GM18909 (cell line): Measurements from ENCODE around the gene TFF2.

ENCODE experiments used
- ATAC-seq: cut with Tn5 transposase; IDR thresholded peaks from one replicate; pipeline ENCODE4 v1.9.1; 2021; ENCODE audit warnings: mild to moderate bottlenecking; ENCODE audit not compliant: unreplicated experiment, poor library complexity

Gene TFF2

DNA sequence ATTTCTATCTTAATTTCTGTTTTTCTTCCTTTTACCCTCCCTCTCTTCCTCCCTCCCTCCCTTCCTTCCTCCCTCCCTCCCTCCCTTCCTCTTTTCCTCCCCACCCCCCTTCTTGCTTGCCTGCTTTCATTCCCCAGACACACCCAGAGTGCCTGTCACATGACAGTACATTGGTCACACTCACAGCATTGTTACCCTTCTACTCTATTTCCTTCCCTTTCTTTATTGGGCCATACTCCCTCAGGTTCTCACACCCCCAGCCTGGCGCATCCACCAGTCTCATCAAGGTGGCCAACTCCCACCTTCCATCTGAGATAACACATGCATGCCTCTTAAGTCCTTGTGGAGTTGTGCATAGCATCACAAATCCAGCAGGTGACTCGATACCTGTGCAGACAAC, 34.2 kb upstream of the TFF2 start:
- ATAC-seq: no peak

DNA sequence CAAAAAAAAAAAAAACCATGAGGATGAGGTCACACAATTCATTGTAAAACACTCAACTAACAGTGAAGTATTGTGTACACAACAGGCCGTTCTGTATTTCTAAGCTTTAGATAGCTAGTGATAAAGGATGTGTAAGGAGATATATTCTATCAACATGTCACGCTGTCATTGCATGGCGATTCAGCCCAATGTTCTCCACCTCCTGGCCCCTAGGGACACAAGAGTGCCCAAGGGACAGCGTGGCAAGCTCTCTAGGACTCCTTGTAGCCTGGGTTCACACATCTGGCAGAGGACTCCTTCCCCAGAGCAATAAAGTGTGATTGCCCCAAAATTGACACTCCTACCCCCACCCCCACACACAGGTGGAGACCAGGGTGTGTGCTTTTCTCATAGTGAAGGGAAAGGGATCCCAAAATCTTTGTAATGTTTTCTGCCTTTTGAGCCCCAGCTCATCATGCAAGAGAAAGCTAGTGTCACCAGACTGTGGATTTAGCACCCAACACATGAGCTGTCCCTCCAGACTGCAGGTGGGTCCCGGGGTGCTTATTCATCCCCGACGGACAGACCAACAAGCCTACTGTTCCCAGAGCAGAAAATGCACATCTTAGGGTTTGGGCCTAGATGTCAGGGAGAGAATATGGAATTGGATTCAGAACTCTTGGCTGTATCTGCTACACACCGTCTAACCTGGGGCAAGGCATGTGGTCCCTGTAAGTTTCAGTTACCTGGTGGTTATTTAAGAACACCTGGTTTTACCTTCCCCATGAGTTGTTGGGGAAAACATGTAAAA, 33.6 kb upstream of the TFF2 start:
- ATAC-seq: no peak

DNA sequence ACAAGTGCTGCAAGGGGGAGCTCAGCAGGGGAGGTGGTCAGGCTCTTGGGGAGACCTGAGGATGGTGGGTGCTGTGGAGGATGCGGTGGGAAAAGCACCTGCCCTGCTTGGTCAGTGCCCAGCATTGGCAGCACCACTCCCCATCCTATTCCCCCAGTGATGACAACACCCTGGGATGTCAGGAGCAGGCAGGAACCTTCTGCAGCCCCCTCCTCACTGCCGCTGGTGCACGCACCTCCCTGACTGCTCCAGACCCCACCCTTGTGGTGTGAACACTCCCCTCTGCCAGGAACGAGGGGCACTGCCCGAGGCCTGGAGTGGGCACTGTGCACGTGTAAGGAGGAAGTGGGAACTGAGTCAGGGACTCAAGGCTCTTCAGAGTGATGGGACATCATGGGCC, 32.5 kb upstream of the TFF2 start:
- no peak for ATAC-seq

DNA sequence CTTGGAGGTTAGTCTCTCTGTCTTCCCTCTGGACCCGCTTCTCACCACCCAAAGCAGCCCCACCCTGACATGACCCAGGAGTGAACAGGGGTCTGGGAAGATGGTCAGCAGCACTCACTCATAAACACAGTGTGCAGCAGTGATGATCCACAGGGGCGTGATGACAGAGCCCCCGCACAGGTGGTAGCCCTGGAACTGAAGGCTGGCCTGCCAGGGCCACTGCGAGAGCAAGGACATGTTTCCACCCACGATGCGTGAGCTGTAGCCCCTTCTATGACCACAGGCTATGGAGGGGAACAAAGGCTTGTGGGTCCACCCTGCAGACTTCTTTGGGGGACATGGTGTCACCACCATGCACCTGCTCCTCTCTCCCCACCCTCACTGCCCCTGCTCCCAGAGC, 32.1 kb upstream of the TFF2 start:
- ATAC-seq: no peak

DNA sequence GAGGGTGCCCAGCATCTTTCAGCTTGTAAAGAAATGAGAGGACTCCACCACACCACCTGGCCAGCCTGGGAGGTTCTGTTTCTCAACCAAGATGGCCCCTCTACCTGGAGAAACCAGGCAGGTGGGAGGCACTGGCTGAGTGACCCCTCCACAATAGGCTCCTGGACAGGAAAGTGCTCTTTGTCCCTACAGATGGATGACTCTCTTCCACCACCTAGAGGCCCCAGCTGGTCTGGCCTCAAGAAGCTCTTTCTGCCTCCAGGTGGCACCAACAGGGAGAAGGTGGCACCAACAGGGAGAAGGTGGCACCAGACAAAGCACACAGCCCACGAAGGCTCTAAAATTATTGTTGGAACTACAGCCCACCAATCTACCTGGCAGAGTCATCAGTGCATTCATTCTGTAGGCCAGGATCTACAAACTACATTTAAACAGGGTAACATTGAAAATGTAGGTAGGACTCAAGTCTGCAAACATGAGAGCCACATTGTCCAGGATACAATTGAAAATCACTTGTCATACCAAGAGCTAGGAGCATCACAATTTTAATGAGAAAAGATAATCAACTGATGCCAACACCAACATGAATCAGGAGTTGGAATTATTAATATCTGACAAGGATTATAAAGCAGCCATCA, 30.7 kb upstream of the TFF2 start:
- ATAC-seq: no peak

DNA sequence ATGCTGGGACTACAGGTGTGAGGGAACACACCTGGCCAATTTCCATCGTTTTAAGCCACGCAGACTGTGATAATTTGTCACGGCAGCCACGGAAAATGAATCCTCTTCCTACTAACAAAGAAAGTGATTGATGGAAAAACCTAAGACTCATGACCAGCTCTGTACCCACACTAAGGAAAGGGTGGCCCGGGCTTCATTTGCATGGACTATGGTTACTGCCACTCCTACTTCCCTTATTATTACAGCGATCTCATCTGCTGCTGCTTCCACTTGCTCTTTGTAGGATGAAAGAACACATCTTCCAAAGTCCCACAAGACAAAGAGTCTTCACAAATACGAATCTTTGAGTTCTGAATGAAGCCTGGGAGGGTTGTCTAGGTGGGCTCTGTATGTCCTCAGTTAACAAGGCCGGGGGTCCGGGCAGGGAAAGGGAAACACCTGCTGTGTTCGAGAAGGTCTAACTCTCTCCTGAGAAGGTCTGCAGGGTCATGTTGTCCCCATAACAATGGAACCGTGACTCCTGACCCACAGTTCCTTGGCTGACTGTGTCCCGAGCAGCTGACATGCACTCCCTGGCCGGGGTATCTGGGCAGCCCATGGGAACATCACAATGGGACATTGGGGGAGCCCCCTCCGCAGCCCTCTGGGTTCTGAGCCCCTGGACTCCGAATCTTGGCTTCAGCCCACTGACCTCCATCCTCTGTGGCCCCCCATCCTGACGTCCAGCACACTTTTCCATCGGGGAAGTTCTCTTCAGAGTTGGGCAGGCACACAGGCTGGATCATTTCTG, 28.8 kb upstream of the TFF2 start:
- ATAC-seq: no peak

DNA sequence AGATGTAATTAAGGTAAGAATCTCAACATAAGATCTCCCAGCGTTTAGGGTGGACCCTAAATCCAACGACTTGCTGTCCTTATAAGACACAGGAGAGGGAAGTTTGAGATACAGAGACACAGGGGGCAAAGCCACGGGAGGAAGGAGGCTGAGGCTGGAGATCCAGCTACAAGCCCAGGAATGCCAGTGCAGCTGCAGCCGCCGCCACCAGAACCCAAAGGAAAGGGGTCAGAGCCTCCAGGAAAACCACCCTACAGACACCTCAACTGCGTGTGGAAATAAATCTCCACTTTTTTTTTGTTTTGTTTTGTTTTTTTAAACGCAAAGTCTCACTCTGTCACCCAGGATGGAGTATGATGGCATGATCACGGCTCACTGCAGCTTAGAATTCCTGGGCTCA, 27.6 kb upstream of the TFF2 start:
- ATAC-seq: no peak

DNA sequence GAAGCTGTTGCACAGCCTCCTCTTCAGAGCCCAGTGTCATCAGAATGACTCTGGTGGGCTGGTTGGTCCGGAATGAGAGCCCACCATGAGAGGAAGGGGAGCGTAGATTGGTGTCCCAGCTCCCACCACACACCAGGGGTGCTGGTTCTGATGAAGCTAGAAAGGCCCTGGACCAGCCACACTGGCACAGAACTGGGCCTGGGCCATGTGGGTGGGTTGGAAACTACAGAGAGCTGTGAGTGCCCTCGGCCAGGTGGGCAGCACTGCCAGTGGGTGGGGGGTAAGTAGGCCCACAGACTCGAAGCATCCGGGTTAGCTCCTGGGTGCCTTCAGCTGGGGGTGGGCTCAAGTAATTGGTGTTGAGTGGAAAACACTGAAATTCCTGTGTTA, 27.2 kb upstream of the TFF2 start:
- no peak for ATAC-seq

DNA sequence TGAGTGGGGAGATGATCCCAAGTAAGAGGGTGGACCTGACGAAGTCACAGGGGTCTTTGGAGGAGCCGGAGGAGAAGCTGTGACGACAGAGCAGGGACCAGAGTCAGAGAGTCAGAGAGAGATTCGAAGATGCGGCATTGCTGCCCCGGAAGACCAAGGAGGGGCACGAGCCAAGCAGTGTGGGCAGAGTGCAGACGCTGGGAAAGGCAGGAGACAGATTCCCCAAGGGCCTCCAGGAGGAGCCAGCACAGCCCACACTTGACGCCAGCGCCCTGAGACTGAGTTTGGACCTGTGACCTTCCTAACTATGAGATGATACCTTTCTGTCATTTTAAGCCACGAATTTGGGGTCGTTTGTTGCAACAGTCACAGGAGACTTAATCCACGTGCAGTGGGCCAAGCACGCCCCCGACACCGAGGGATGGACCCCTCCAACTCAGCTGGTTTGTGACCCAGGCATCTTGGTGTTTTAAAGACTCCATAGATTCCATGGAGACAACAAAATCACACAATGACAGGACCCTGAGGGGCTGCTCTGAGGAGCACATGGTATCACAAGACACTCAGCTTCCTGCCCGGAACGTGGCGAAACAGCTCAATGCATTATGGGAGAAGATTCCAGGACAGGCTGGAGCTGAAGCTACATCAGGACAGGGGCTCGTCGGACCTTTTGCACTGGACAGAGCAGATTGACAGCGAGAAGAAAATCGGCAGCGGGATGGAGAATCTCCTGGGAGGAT, 26.6 kb upstream of the TFF2 start:
- ATAC-seq: no peak

DNA sequence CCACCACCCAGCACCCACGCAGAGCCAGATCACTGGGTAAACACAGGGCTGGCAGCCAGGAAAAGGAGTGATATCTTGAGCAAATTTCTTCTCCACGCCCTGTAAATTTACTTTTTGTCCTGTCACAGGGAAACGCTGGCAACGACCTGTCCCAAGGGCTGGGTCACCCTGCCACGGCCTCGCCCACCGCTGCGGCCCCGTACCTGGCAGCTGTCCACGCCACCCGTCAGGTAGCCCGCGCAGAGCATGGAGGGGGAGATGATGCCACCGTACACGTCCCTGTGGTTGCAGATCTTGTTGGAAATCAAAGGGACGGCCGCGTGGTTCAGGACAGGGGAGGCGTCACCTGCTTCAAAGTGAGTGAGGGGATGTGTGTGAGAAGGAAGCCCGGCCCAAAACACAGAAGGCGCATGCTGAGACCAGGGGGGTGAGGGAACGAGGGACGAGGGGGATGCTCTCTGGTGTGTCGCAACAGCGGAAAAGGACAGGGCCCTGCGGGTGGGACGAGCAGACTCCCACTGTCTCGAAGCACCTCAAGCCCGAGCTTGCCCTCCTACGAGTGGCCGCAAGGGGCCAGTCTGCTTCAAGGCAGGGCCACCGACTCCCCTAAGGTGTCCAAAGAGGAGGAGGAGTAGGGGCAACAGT, 25.7 kb upstream of the TFF2 start:
- ATAC-seq: no peak

DNA sequence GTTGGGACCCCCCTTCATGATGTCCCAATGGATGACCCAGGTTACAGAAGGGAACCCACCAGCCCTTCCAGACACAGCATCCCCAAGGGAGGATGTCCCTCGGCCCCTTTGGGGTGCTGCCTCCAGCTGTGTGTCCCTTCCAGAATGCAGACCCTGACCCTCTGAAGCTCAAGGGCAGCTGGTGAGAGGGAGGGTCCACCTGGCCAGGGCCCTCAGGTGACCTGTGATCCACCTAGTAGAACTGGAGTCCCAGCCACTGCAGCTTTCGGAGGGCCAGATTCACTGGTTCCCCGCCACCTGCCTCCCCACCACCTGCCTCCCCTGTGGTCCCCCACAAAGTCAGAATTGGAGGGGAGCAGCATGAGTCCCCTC, 25.2 kb upstream of the TFF2 start:
- no peak for ATAC-seq

DNA sequence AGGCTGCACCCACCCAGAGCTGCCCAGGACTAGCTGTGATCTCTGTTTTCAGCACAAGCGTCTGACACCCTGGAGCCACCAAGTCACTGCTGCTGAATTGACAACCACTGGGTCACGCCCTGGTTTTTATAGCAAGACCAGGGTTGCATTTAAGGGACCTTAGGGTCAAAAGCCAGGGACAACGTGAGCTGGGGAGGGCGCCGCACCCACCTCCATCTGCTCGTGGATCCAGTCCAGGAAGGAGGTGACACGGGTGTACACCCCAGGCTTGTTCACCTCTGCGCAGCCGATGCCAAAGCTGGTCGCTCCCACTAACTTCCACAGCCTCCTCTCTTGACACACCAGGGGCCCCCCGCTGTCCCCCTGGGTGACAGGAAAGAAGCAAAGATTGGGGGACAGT, 24.7 kb upstream of the TFF2 start:
- no peak for ATAC-seq

DNA sequence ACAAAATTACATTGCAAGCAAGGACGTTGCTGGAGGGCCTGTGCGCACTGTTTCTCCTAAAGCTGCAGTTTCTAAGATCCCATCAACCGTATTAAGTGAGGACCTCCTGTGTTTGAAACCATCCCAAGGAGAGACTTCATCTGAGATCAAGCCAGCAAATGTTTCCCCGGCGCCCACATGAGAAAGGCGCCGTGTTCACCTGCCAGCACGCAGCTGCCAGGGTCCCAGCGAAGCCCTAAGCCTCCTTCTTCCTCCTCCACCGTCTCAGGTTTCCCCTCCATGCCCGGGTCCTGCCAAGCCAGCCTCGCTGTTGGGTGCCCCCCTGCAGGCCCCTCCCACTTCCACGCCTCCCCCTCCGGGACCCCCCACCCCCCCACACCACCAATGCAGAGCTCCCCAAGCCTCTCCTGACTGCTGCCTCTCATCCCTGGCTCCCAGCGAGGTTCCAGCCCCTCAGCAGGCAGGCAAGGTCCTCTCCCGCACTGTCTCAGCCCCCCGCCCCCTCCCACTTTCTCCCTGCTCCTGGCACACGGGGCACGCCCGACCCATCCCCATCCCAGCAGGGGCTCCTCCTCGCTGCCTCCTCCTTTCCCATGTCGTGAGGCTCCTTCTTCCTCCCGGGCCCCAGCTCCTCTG, 24.2 kb upstream of the TFF2 start:
- ATAC-seq: no peak

DNA sequence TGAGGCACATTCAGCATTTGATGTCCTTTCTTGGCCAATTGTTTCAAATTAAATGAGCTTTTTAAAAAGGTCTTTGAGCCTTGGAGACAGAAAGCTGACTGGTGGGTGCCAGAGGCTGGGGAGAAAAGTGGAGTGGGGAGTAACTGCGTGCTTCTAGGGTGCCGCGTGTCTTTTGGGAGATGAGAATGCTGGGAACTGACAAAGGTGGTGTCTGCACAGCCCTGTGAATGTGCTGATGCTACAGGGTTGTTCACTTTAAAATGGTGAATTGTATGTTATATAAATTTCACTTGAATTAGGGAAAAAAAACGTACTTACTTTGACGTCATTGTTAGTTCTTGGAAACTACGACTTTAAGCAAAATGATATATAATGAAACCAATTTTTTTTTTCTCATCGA, 23.7 kb upstream of the TFF2 start:
- ATAC-seq: no peak

DNA sequence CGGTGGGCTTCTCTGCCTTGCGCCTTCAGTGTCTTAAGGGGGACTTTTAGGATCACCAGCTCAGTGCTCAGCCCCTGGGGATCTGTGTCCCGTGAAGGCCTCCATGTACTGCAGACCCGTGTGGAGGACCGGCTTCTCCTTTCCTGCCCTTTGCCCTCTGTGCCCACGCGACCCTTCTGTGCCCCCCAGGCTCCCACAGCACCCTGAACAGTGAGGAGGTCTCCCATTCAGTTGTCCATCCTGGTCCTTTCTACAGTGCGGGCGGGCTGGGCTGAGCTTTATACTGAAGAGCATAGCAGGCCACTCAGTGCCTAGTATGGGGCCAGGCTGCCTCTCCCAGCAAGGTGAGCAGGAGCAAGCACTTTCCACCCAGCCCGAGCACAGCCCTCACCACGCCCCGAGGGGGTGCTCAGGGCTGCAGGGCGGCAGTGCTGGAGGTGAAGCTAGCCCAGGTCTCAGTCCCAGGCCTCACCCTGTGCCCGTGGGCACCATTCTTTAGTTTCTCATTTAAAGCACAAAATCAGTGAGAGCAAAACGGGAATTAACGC, 23.2 kb upstream of the TFF2 start:
- ATAC-seq: no peak

DNA sequence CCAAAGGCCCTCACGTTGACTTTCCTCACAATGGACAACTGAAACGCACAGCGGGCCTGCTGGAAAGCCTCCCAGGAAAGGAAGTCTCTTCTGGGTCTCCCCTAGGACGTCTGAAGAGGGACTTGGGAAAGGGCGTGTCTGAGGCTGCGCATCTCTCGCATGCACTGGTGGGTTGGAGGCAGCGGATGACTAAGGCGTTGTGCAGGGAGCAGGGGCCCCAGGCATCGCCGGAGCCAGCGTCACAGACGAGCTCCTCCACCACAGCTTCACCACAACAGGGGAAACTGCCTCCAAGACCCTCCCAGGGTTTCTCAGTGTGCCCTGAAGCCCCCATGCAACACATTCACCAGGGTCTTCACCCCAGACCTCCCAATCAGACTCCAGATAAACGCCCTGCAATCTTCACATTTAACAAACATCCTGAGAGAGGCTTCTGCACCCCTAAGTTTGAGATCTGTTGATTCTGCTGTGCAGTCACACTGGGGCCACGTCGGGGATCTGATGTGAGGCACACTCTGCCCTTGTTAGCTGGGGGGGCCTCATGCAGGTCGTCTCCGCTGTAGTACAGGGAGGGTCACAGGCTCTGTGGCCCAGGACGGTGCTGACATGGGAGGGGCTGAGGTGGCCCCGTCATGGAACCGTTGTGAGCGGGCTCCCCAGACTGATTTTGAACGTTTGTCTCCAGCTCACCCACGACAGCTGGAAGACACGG, 22.6 kb upstream of the TFF2 start:
- no peak for ATAC-seq

DNA sequence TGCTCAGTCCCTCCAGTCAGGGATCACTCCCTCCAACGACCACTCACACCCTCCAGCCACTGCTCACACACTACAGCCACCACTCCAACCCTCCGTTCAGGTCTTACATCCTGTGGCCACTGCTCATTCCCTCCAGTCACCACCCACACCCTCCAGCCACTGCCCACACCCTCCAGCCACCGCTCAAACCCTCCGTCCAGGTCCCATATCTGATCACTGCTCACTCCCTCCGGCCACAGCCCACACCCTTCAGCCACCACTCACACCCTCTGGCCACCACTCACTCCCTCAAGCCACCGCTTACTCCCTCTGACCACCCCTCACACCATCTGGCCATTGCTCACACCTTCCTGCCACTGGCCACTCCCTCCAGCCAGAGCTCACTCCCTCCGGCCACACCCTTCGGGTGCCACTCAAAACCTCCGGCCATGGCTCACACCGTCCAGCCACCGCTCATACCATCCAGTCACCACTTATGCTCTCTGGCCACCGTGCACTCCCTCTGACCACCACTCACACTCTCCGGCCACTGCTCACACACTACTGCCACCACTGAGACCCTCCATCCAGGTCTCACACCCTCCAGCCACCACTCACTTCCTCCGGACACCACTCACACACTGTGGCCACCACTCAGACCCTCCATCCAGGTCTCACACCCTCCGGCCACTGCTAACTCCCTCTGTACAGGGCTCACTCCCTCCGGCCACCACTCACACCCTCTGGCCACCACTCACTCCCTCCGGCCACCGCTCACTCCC, 20.3 kb upstream of the TFF2 start:
- ATAC-seq: no peak

DNA sequence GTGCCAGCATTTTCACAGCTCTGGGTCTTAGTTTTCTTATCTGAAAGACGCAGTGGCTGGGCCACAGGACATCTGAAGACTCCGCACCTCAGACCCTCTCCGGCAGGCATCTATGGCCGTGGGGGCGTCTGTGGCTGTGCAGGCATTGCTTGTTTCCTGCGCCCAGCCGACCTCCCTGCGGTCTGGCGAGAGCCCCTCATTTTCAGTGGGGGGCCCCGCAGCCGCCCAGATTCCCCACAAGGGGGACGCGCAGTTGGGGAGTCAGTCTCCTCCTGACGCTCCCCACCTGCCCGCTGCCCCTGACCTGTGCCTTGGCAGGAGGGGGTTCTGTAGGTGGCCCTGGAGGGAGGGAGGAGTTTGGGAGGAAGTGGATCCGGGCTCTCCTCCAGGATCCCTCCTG, 19.0 kb upstream of the TFF2 start:
- no peak for ATAC-seq
